HG02610 (cell line): ENCODE data around the gene NR5A1.

ENCODE experiments used
- ATAC-seq: cut with Tn5 transposase; IDR thresholded peaks from one replicate; pipeline ENCODE4 v1.9.1; 2021; ENCODE audit warnings: mild to moderate bottlenecking, moderate library complexity; ENCODE audit not compliant: unreplicated experiment

The NR5A1 gene

GRCh38 chr9:124500028-124500795, 7.0 kb downstream of the NR5A1 start:
- ATAC-seq: no peak

DNA sequence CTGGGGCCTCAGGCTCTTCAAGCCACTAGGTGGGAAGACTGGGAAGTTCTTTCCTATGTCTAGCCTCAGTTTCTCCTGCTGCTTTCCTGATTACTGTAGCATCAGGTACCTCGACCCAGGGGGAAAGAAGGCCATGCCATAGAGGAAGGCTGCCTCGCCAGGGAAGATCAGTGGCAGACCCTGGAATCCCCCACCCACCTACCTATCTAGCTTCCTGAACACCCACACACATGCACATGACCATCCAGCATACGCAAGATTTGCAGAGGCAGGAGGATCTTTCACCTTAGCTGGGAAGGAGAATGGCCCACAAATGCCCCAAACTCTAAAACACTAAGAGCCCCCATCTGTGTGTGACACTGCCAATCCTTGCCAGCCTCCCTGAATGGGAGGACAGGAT, 8.0 kb downstream of the NR5A1 start:
- no peak for ATAC-seq

GRCh38 chr9:124498499-124499146, 8.6 kb downstream of the NR5A1 start:
- ATAC-seq: no peak

- no peak for ATAC-seq
Observed at GRCh38 chr9:124498040-124498439, 9.2 kb downstream of the NR5A1 start.

GRCh38 chr9:124497441-124497840, 9.8 kb downstream of the NR5A1 start:
- ATAC-seq: no peak

DNA sequence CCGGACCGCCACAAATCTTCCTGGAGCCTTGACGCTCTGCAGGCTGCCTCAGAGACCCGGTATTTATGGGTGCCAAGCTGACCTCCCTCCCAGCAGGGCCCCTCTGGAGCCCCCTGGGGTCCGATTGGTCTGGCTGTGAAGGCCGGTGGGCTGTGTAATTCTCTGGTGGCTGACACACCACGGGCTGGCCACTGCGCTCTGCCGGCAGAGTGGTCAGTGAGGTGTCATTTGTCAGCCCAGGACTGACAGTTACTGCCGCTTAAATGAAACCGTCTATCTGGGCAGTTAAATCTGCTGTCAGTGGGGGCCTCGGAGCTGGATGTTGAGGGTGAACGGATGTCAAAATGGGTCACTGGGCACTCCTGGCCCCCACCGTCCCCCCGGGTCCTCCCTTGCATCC, 10.7 kb downstream of the NR5A1 start:
- no peak for ATAC-seq

DNA sequence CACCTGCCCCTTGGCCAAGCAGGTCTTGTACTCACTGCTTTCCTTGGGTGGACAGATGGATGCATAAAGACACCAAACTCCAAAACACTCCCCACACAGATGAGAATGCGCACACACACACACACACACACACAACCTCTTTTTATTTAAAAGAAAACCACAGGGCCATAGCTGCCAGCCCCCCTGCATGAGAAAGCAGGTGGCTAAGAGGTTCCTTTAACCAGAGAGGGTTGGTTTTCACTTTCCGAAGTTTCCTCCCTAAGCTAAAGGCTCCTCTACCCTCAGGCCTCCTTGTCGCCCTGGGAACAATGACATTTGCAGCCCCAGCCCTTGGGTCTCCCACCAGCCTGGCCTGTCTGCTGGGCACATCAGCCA, 11.1 kb downstream of the NR5A1 start:
- no peak for ATAC-seq

DNA sequence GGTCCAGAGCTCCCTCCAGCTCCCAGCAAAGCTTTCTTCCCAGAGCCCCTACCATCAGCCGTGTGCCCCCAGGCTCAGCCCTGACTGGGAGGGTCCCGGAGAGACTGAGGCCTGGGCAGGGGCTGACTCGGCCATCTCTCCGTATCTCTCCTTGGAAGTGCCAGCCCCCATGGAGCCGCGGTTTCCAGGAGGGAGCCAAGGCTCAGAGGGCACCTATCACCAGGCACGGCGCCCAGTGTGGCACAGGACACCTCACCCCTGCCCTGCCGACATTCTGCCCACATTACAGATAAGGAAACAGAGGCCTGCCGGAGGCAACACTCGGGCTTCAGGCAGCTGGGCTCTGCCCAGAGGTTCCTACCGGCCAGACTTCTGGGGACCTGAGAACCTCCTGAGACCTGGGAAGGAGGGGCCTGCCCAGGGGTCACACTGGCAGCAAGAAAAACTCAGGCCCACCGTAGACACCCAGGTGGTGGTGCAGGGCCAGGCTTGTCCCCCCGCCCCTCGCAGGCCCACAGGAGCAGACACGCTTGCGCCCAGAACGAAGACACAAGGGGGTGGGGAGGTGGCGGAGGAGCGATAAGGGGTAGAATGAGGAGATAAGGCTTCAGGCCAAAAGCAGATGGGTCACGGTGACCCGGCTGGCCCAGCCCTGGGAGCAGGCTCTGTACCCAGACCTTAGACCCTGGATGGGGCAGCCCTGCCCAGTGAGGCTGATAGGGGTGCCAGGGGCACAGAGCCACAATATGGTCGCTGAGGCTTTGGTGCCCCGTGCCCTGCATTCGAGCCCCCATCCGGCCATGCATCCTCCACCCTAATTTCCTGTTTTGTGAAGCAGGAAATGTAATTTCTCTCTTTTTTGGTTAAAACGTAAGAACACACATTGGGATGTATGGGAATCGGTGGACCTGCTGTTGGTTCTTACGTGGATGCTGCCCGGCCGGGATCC, 11.8 kb downstream of the NR5A1 start:
- no peak for ATAC-seq

DNA sequence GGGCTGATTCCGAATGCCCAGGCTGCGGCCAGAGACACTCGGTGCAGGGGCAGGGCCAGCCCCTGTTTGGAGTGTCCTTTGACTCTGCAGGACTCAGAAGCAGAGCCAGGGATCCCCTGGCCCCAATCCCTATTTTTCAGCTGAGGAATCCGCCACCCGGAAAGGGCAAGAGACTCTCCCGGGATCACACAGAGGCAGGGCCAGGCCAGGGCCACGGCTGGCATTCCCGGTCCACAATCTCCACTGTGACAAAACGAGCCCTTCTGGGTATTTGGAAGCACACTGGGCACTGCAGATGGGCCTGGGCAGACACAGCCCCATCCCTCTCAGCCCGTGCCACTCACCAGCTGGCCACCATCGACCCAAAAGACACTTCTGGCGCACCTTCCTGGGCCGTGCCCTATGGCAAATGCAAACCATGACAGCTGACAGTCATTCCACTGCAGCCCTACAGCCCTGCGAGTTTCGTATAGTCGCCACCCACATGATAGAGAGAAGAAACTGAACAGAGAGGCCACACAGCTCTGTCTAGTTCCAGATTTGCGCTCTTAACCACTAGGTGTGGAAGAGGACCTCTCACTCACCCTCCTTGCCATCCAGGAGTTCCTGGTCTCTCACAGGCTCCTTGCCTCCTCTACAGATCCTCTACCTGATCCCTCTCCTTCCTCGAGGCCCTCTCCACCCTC, 13.3 kb downstream of the NR5A1 start:
- ATAC-seq: no peak

DNA sequence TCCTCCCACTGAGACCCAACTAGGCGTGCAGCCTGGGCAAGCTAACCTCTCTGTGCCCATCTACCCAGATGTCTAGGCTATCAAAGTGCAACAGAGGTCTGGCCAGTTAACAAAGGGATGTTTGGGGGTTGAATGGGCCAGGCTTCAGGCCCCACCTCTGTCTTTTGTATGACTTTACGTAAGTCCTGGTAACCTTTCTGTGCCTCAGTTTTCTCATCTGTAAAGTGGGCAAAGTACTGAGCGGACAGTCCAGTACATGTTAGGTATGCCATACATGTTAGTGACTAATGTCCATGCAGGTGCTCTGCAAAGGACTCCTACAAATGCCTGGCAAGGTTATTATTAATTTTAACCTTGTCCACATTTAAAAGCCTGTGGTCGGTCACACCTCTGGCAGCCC, 14.0 kb downstream of the NR5A1 start:
- no peak for ATAC-seq

GRCh38 chr9:124492818-124493217, 14.4 kb downstream of the NR5A1 start:
- no peak for ATAC-seq

GRCh38 chr9:124491049-124491975, 15.9 kb downstream of the NR5A1 start:
- ATAC-seq: no peak

DNA sequence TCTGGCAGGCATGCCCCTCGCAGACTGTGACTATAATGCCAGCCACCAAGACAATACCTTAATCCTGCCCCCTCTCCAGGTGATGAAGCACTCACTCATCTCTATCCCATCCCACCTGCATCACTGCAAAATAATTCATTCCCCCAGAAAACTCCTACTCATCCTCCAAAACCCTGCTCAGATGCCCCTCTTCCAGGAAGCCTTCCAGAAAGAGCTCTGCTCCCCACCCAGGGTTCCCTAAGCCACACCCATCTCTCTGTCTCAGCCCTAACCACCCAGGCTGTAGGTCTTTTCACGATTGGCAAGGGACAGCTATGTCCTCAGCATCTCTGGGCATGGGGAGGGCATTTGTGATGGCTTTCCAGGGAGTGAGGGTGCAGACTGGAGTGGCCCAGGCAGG, 17.2 kb downstream of the NR5A1 start:
- ATAC-seq: no peak

DNA sequence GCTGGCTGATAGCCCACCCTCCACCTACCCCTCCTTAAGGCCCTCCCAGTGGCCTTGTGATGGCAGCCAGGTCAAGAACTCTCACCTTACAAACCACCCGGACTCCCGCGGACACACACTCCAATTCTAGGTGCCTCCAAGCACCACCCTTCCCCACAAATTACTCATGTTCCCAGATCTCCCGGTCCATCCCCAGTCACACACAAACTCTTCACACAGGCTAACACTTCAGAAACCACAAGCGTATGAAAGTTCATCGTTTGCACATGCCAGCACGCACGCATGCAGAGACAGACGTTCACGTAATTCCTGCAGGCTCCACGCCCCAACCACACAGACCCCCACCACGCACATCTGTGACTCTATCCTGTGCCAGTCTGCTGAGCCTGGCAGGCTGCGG, 18.0 kb downstream of the NR5A1 start:
- no peak for ATAC-seq

- no peak for ATAC-seq
Observed at GRCh38 chr9:124488641-124489210, 18.5 kb downstream of the NR5A1 start.

- ATAC-seq: no peak
Observed at GRCh38 chr9:124487260-124488182, 19.7 kb downstream of the NR5A1 start.

GRCh38 chr9:124486778-124487259, 20.4 kb downstream of the NR5A1 start:
- ATAC-seq: no peak

- ATAC-seq: no peak
Observed at GRCh38 chr9:124485936-124486335, 21.3 kb downstream of the NR5A1 start.
